ENCODE measurements around the gene PCBP3. TPM values are rescaled to one million over a fixed set of nuclear protein-coding genes. Genes with fewer than 3 reads are reported as not detected.
"Not testable (repeated sequence)": the region's sequence is repeated elsewhere in the genome, so short reads cannot be mapped to it uniquely, and the experiment has no call there.

The PCBP3 gene
- total RNA-seq, 2 experiments from 2014 or later, result 5.3 to 6.6 TPM

DNA sequence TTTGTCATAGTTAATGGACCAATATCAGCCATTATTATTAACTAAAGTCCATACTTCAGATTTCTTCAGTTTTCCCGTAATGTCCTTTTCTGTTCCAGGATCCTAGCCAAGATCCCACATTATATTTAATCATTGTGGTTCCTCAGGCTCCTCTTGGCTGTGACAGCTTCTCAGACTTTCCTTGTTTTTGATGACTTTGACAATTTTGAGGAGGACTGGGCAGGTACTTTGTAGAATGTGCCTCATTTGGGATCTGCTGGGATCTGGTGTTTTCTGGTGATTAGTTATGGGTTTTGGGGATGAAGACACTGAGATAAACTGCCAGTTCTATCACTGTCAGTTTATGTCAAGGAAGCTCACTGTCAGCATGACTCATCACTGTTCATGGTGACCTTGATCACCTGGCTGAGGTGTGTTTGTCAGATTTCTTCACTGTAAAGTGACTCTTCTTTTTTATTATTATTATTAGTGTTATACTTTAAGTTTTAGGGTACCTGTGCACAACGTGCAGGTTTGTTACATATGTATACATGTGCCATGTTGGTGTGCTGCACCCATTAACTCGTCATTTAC lies 66.3 kb downstream of the PCBP3 start:
- intact Hi-C loops (cut with micrococcal nuclease), result no loop called here
- DNase-seq, result no peak
- Mint-ChIP-seq H3K4me3 (no peak overlapping the region), H3K4me1 (ENCODE audit: low read depth) (no peaks in the 10 kb centered on the region), H3K27ac (no peak overlapping the region), H3K27me3 (no peaks in the 10 kb centered on the region), H3K36me3 (peaks cover 2% of the 10 kb centered on the region), H3K9me3 (peaks cover 14% of the 10 kb centered on the region)
- ChIA-PET CTCF (no interaction called here), POLR2A (no interaction called here)

DNA sequence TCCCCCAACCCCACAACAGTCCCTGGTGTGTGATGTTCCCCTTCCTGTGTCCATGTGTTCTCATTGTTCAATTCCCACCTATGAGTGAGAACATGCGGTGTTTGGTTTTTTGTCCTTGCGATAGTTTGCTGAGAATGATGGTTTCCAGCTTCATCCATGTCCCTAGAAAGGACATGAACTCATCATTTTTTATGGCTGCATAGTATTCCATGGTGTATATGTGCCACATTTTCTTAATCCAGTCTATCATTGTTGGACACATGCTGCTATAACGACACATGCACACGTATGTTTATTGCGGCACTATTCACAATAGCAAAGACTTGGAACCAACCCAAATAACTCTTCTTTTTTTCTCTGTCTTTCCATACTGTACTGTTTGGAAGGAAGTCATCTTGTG lies 66.8 kb downstream of the PCBP3 start:
- H3K27me3 Mint-ChIP-seq; H3K27ac Mint-ChIP-seq; H3K4me1 Mint-ChIP-seq (ENCODE audit: low read depth); CTCF ChIA-PET; H3K4me3 Mint-ChIP-seq; DNase-seq; H3K36me3 Mint-ChIP-seq; POLR2A ChIA-PET; intact Hi-C loops (cut with micrococcal nuclease): not testable (repeated sequence)
- H3K9me3 Mint-ChIP-seq, result peaks cover 14% of the 10 kb centered on the region

DNA sequence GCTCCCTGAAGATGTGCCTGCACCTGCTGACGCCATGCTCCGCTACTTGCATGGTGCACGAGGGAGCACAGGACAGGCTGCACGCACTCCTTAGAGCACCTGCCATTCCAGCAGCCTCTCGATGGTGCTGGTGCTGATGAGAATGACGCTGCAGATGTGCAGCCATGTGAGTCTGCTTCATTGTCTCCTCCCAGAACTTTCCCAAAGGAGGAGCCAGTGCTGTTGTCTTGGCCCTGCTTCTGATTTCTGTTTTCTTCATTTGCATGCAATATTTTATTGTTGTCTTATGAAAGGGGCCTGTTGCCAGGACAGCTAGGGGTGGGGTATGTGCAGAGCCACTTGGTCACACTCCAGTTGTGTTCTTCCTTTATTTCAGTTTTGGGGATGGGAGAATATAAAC lies 70.1 kb downstream of the PCBP3 start:
- intact Hi-C loops (cut with micrococcal nuclease), result no loop called here
- H3K27ac Mint-ChIP-seq, result no peak overlapping the region
- POLR2A ChIA-PET, result no interaction called here
- H3K4me1 Mint-ChIP-seq (ENCODE audit: low read depth), result peaks cover 2% of the 10 kb centered on the region
- no peak for DNase-seq
- H3K4me3 Mint-ChIP-seq, result no peak overlapping the region
- peaks cover 2% of the 10 kb centered on the region for H3K36me3 Mint-ChIP-seq
- CTCF ChIA-PET, result no interaction called here
- H3K9me3 Mint-ChIP-seq, result peaks cover 14% of the 10 kb centered on the region
- peaks cover 3% of the 10 kb centered on the region for H3K27me3 Mint-ChIP-seq

DNA sequence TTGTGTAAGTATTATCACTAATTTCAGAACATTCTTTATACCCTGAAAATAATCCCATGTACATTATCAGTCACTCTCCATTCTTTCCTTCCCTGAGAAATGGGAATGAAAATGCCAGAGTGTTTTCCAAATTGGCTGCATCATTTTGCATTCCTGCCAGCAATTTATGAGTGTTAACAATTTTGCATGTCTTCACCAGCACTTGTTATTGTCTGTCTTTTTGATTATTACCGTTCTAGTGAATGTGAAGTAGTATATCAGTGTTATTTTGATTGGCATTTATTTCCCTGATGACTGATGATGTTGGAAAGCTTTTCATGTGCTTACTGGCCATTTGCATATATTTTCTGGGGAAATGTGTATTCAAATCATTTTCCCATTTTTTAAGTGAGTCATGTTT lies 71.9 kb downstream of the PCBP3 start:
- intact Hi-C loops (cut with micrococcal nuclease), result no loop called here
- Mint-ChIP-seq H3K4me1 (ENCODE audit: low read depth) (peaks cover 2% of the 10 kb centered on the region), H3K27ac (no peak overlapping the region), H3K9me3 (peaks cover 14% of the 10 kb centered on the region), H3K4me3 (no peak overlapping the region), H3K36me3 (peaks cover 2% of the 10 kb centered on the region), H3K27me3 (peaks cover 5% of the 10 kb centered on the region)
- no peak for DNase-seq
- CTCF ChIA-PET, result no interaction called here
- POLR2A ChIA-PET, result no interaction called here

DNA sequence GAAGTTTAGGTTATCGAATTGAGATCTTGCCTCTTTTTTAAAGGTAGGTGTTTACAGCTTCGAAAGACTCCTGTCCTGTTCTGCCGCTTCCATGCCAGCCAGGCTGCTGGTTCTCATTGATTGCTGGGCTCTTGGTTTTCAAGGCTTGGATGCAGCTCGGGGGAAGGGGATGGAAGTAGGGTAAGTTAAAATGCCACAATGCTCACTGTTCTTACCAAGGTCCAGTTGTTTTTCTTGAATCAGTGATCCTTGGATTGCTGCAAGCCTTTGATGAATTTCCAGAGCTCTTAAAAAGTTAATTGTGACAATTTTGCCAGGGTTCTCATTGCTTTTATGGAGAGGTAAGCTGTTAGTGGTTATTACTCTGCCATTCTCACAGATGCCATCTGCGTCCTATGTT lies 74.9 kb downstream of the PCBP3 start:
- no peak for DNase-seq
- Mint-ChIP-seq H3K27ac (no peak overlapping the region), H3K9me3 (peaks cover under 1% of the 10 kb centered on the region), H3K4me1 (ENCODE audit: low read depth) (peaks cover 6% of the 10 kb centered on the region), H3K36me3 (no peaks in the 10 kb centered on the region), H3K4me3 (no peak overlapping the region), H3K27me3 (peaks cover 5% of the 10 kb centered on the region)
- intact Hi-C loops (cut with micrococcal nuclease), result no loop called here
- CTCF ChIA-PET, result no interaction called here
- POLR2A ChIA-PET, result no interaction called here

DNA sequence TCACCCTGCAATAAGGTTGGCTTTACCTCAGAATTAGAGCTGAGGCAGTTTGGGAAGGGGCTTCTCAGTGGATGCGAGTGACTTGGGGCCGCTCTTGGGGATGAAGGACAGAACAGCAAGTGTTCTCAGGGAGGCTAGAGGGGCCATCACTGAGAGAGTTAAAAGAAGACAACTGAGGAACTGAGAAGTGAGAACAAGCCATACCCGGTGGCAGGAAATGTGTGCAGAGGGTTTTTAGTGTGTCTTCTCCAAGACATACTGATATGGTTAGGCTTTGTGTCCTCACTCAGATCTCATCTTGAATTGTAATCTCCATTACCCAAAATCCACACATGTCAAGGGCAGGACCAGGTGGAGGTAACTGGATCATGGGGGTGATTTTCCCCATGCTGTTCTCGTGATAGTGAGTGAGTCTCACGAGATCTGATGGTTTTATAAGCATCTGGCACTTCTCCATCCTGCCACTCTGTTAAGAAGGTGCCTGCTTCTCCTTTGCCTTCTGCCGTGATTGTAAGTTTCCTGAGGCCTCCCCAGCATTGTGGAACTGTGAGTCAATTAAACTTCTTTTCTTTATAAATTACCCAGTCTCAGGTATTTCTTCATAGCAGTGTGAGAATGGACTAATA lies 75.8 kb downstream of the PCBP3 start:
- intact Hi-C loops (cut with micrococcal nuclease), result no loop called here
- Mint-ChIP-seq H3K27me3 (peaks cover 5% of the 10 kb centered on the region), H3K36me3 (no peaks in the 10 kb centered on the region), H3K4me3 (no peak overlapping the region), H3K4me1 (ENCODE audit: low read depth) (peaks cover 12% of the 10 kb centered on the region), H3K27ac (no peak overlapping the region), H3K9me3 (no peaks in the 10 kb centered on the region)
- CTCF ChIA-PET, result no interaction called here
- DNase-seq, result no peak
- POLR2A ChIA-PET, result no interaction called here

DNA sequence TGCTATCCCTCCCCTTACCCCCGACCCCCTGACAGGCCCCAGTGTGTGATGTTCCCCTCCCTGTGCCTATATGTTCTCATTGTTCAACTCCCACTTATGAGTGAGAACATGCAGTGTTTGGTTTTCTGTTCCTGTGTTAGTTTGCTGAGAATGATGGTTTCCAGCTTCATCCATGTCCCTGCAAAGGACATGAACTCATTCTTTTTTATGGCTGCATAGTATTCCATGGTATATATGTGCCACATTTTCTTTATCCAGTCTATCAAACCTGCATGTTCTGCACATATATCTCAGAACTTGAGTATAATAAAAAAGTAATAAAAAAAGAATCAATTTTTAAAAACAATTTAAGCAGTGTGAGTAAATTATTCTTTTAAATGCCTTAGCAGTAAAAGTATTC lies 76.7 kb downstream of the PCBP3 start:
- POLR2A ChIA-PET; H3K27ac Mint-ChIP-seq; CTCF ChIA-PET; H3K4me3 Mint-ChIP-seq; H3K36me3 Mint-ChIP-seq; H3K27me3 Mint-ChIP-seq; DNase-seq; H3K9me3 Mint-ChIP-seq; intact Hi-C loops (cut with micrococcal nuclease): not testable (repeated sequence)
- H3K4me1 Mint-ChIP-seq (ENCODE audit: low read depth), result peaks cover 12% of the 10 kb centered on the region

- no peaks in the 10 kb centered on the region for H3K36me3 Mint-ChIP-seq
- DNase-seq, result no peak
- CTCF ChIA-PET, result no interaction called here
- H3K27me3 Mint-ChIP-seq, result peaks cover 5% of the 10 kb centered on the region
- peaks cover 12% of the 10 kb centered on the region for H3K4me1 Mint-ChIP-seq (ENCODE audit: low read depth)
- no peaks in the 10 kb centered on the region for H3K9me3 Mint-ChIP-seq
- H3K27ac Mint-ChIP-seq, result no peak overlapping the region
- intact Hi-C loops (cut with micrococcal nuclease), result no loop called here
- POLR2A ChIA-PET, result no interaction called here
- H3K4me3 Mint-ChIP-seq, result no peak overlapping the region
Observed at GRCh38 chr21:45721671-45722070, 78.1 kb downstream of the PCBP3 start.

DNA sequence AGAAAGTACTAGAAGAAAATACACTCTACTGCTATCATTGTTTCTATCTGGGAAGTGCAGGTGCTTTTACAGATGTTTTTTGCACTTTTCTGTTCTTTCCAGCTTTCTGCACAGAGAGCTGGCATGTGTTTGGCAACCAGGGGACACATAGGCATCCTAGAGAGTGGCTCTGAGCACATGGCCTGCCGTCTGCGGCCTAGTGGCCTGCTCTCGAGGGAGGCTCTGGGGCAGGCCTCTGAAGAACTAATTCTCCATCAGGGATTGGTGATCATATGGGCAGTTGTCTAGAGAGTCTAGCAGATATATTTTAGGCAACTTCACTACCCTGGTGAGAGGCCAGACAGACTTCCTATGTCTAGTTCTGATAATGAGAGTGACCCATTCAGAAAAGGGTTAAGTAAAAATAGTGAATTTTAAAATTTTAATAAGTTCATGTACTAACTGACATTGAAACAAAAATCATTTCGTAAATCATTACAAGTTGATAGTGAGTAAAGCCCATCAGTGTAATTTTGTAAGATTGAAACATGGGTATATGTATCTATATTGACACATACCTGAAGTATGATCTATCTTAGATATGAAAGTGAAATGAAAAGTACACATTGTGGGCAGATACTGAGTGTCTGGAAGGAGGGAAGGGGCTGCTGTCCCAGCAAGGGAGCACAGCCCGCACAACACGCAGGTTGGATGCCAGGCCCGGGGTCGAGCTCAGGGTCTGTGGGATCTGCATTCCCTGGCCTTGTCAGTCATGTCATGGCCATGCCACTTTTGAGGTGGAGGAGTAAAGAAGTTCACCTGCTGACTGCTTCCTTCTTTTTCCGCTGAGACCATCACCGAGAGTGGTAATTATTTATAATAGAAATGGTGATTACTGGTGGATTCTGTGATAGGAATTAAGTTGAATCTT lies 79.8 kb downstream of the PCBP3 start:
- intact Hi-C loops (cut with micrococcal nuclease), result no loop called here
- POLR2A ChIA-PET, result interaction anchor here (0.7 kb wide), 1 partner anchor 136 kb away, joined by 3 read pairs; no protein-coding TSS in a partner anchor

GRCh38 chr21:45724345-45724961 lies 80.9 kb downstream of the PCBP3 start:
- H3K9me3 Mint-ChIP-seq, result no peaks in the 10 kb centered on the region
- no peak overlapping the region for H3K4me3 Mint-ChIP-seq
- ChIA-PET POLR2A (no interaction called here), CTCF (no interaction called here)
- DNase-seq, result no peak
- no peaks in the 10 kb centered on the region for H3K36me3 Mint-ChIP-seq
- intact Hi-C loops (cut with micrococcal nuclease), result no loop called here
- no peak overlapping the region for H3K27ac Mint-ChIP-seq
- peaks cover 10% of the 10 kb centered on the region for H3K4me1 Mint-ChIP-seq (ENCODE audit: low read depth)
- H3K27me3 Mint-ChIP-seq, result no peaks in the 10 kb centered on the region

More for the DNA sequence above, 79.8 kb downstream of the PCBP3 start:
- H3K9me3 Mint-ChIP-seq, result no peaks in the 10 kb centered on the region
- CTCF ChIA-PET, result no interaction called here
- no peak overlapping the region for H3K27ac Mint-ChIP-seq
- no peaks in the 10 kb centered on the region for H3K36me3 Mint-ChIP-seq
- H3K4me1 Mint-ChIP-seq (ENCODE audit: low read depth), result peaks cover 10% of the 10 kb centered on the region
- H3K4me3 Mint-ChIP-seq, result no peak overlapping the region
- H3K27me3 Mint-ChIP-seq, result peaks cover 2% of the 10 kb centered on the region
- no peak for DNase-seq

DNA sequence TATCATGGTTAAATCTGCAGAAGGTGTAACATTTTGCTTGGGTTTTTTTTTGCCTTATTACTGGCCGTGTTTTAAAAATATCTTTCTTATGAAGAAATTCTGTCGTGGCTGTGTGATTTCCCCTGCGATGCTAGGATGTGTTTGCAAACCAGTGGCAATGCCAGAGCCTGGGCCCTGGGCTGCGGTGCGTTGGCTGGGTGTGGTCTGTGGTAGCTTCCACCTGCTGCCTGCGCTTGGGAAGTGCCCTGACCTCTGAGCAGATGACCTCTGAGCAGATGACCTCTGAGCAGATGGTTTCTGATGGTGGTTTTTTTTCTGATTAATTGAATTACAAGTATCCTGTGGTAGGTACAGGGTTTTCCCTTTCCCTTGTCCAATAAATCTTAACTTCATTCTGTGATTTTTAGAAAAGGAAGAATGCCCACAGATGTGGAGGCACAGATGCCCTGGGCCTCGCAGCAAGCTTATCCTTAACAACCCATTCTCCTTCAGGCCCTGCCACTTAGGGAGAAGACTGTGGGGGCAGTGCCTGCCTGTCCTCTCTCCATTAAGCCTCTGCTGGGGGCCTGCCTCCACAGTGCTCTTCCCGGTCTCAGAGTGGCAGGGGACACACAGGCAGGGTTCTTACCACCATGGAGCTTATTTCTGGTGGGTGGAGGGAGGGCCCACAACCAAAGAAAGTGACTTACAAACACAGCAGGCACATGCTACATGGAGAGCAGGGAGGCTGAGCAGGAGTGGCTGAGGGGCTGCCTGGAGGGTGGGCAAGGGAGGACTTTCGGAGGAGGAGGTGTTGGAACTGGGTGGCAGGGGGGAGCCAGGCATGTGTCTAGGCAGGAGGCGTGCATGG lies 81.7 kb downstream of the PCBP3 start:
- Mint-ChIP-seq H3K4me3 (no peak overlapping the region), H3K36me3 (no peaks in the 10 kb centered on the region), H3K9me3 (no peaks in the 10 kb centered on the region), H3K4me1 (ENCODE audit: low read depth) (peaks cover 10% of the 10 kb centered on the region), H3K27ac (no peak overlapping the region), H3K27me3 (no peaks in the 10 kb centered on the region)
- intact Hi-C loops (cut with micrococcal nuclease), result no loop called here
- DNase-seq, result no peak
- POLR2A ChIA-PET, result no interaction called here
- CTCF ChIA-PET, result no interaction called here

GRCh38 chr21:45725844-45726200 lies 82.3 kb downstream of the PCBP3 start:
- Mint-ChIP-seq H3K36me3 (no peaks in the 10 kb centered on the region), H3K4me1 (ENCODE audit: low read depth) (peaks cover 10% of the 10 kb centered on the region), H3K9me3 (no peaks in the 10 kb centered on the region), H3K27me3 (no peaks in the 10 kb centered on the region), H3K4me3 (no peak overlapping the region), H3K27ac (no peak overlapping the region)
- DNase-seq, result no peak
- intact Hi-C loops (cut with micrococcal nuclease), result no loop called here
- ChIA-PET POLR2A (no interaction called here), CTCF (no interaction called here)
